ENCODE results near the gene NBDY.

GRCh38 chrX:56833626-56834025, 104.6 kb downstream of the NBDY start:
- TF ChIP-seq CTCF (IDR thresholded peaks at IDR 0.05; ENCODE audit: extremely low read depth in 1 of 2, insufficient read depth in 1 of 2, low read depth in 1 of 2, low read length in 2 of 2) (no peak), POLR2A (IDR thresholded peaks at IDR 0.05; ENCODE audit: low read depth, low read length) (no peak), EZH2 (IDR thresholded peaks at IDR 0.05; ENCODE audit: borderline replicate concordance, low read depth, low read length, severe bottlenecking) (no peak)
- TF ChIP-seq, protein P1, sequence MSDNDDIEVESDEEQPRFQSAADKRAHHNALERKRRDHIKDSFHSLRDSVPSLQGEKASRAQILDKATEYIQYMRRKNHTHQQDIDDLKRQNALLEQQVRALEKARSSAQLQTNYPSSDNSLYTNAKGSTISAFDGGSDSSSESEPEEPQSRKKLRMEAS (IDR thresholded peaks at IDR 0.05; ENCODE audit: insufficient read depth, insufficient read length), result no peak
